H9 (cell line): ENCODE data around the gene ASTN1. TPM values are rescaled to one million over a fixed set of nuclear protein-coding genes. Genes with fewer than 3 reads are reported as not detected.

Experiments
- DNase-seq: peaks from one replicate; pipeline ENCODE4 v3.0.0-alpha.2; 2017
- H2AFZ ChIP-seq: one replicate; pipeline ENCODE4 v1.6.1; 2013; ENCODE audit warnings: mild to moderate bottlenecking, low read length, control low read depth, moderate library complexity
- H2AK5ac ChIP-seq: 2 replicates; pipeline ENCODE4 v1.6.1; 2013; ENCODE audit warnings: low read length, control low read depth, mixed read lengths; ENCODE audit not compliant: insufficient read length
- H2BK120ac ChIP-seq: one replicate; pipeline ENCODE4 v1.6.1; 2013; ENCODE audit warnings: low read depth, mild to moderate bottlenecking, low read length, control low read depth, inconsistent platforms; ENCODE audit not compliant: poor library complexity, severe bottlenecking
- H2BK12ac ChIP-seq: 2 replicates; pipeline ENCODE4 v1.6.1; 2013; ENCODE audit warnings: low read length, control low read depth, mixed read lengths, low read depth; ENCODE audit not compliant: insufficient read length
- H2BK15ac ChIP-seq: 2 replicates; pipeline ENCODE4 v1.6.1; 2013; ENCODE audit warnings: low read depth, low read length, control low read depth
- H2BK20ac ChIP-seq: one replicate; pipeline ENCODE4 v1.6.1; 2013; ENCODE audit warnings: low read depth, mild to moderate bottlenecking, low read length, control low read depth, inconsistent platforms; ENCODE audit not compliant: poor library complexity, severe bottlenecking
- H2BK5ac ChIP-seq: 2 replicates; pipeline ENCODE4 v1.6.1; 2013; ENCODE audit warnings: low read length, control low read depth, mixed read lengths; ENCODE audit not compliant: insufficient read length
- H3K14ac ChIP-seq: 2 replicates; pipeline ENCODE4 v1.6.1; 2013; ENCODE audit warnings: low read length, control low read depth; ENCODE audit not compliant: insufficient read depth
- H3K18ac ChIP-seq: 2 replicates; pipeline ENCODE4 v1.6.1; 2013; ENCODE audit warnings: low read depth, mild to moderate bottlenecking, mixed read lengths, low read length, control low read depth; ENCODE audit not compliant: insufficient read length
- H3K23ac ChIP-seq: 2 replicates; pipeline ENCODE4 v1.6.1; 2013; ENCODE audit warnings: low read length, control low read depth, mixed read lengths, low read depth; ENCODE audit not compliant: insufficient read length
- H3K23me2 ChIP-seq: 2 replicates; pipeline ENCODE4 v1.6.1; 2013; ENCODE audit warnings: low read depth, mild to moderate bottlenecking, mixed read lengths, low read length, control low read depth; ENCODE audit not compliant: insufficient read length, poor library complexity, severe bottlenecking
- H3K27ac ChIP-seq: 2 replicates; pipeline ENCODE4 v1.5.1; 2013; ENCODE audit warnings: low read length, control low read depth, mixed read lengths, low read depth; ENCODE audit not compliant: insufficient read length
- H3K27me3 ChIP-seq: 2 replicates; pipeline ENCODE4 v1.6.1; 2013; ENCODE audit warnings: low read length, control low read depth, inconsistent platforms; ENCODE audit not compliant: insufficient read depth
- H3K4ac ChIP-seq: 2 replicates; pipeline ENCODE4 v1.6.1; 2013; ENCODE audit warnings: low read depth, mild to moderate bottlenecking, control low read depth, inconsistent platforms, low read length, moderate library complexity
- H3K4me1 ChIP-seq: 2 replicates; pipeline ENCODE4 v1.6.1; 2013; ENCODE audit warnings: low read length, control low read depth, inconsistent platforms; ENCODE audit not compliant: insufficient read depth
- H3K4me2 ChIP-seq: 2 replicates; pipeline ENCODE4 v1.6.1; 2013; ENCODE audit warnings: low read length, control low read depth, mixed read lengths; ENCODE audit not compliant: insufficient read length, insufficient read depth
- H3K56ac ChIP-seq: 2 replicates; pipeline ENCODE4 v1.6.1; 2013; ENCODE audit warnings: low read depth, mild to moderate bottlenecking, mixed read lengths, low read length, control low read depth; ENCODE audit not compliant: insufficient read length
- H3K79me1 ChIP-seq: 2 replicates; pipeline ENCODE4 v1.6.1; 2013; ENCODE audit warnings: low read depth, mild to moderate bottlenecking, moderate library complexity, low read length, control low read depth, inconsistent platforms; ENCODE audit not compliant: insufficient read depth, poor library complexity, severe bottlenecking
- H3K79me2 ChIP-seq: 2 replicates; pipeline ENCODE4 v1.6.1; 2013; ENCODE audit warnings: low read length, control low read depth, inconsistent platforms; ENCODE audit not compliant: insufficient read depth
- H3K9ac ChIP-seq: 2 replicates; pipeline ENCODE4 v1.6.1; 2013; ENCODE audit warnings: low read length, control low read depth, mixed read lengths; ENCODE audit not compliant: insufficient read length; ENCODE audit errors: extremely low read depth
- H3K9me3 ChIP-seq: one replicate; pipeline ENCODE4 v1.6.1; 2013; ENCODE audit warnings: low read depth, low read length, inconsistent platforms; ENCODE audit not compliant: control insufficient read depth
- H3T11ph ChIP-seq: one replicate; pipeline ENCODE4 v1.6.1; 2013; ENCODE audit warnings: mild to moderate bottlenecking, low read length, control low read depth, inconsistent platforms
- H4K20me1 ChIP-seq: one replicate; pipeline ENCODE4 v1.6.1; 2013; ENCODE audit not compliant: control insufficient read depth, insufficient read length, insufficient read depth
- H4K5ac ChIP-seq: 2 replicates; pipeline ENCODE4 v1.6.1; 2013; ENCODE audit warnings: low read depth, mild to moderate bottlenecking, mixed read lengths, low read length, control low read depth; ENCODE audit not compliant: insufficient read length
- H4K8ac ChIP-seq: replicated peaks from 2 replicates; pipeline ENCODE4 v1.6.1; 2013; ENCODE audit warnings: low read length, control low read depth, mixed read lengths, low read depth; ENCODE audit not compliant: insufficient read length
- H4K91ac ChIP-seq: 2 replicates; pipeline ENCODE4 v1.6.1; 2013; ENCODE audit warnings: low read depth, mild to moderate bottlenecking, moderate library complexity, mixed read lengths, low read length, control low read depth; ENCODE audit not compliant: insufficient read length
- H3K27ac Mint-ChIP-seq, 3 experiments: 2 replicates in 2 of 3; 3 replicates in 1 of 3; pipeline ENCODE4 v1.8.0; 2020 to 2021; ENCODE audit warnings: mixed read lengths in 3 of 3, mild to moderate bottlenecking in 1 of 3, moderate library complexity in 1 of 3
- H3K27me3 Mint-ChIP-seq: 2 replicates; pipeline ENCODE4 v1.8.0; 2021; ENCODE audit warnings: low read depth, mild to moderate bottlenecking, moderate library complexity, mixed read lengths
- H3K36me3 Mint-ChIP-seq, 3 experiments: 2 replicates in 2 of 3; 3 replicates in 1 of 3; pipeline ENCODE4 v1.8.0; 2020 to 2021; ENCODE audit warnings: low read depth in 3 of 3, mixed read lengths in 3 of 3; ENCODE audit not compliant: insufficient read depth in 1 of 3
- H3K4me1 Mint-ChIP-seq, 2 experiments: 2 replicates each; pipeline ENCODE4 v1.8.0; 2020; ENCODE audit warnings: mixed read lengths in 2 of 2
- H3K4me3 Mint-ChIP-seq, 2 experiments: 2 replicates in 1 of 2; 3 replicates in 1 of 2; pipeline ENCODE4 v1.8.0; 2020 to 2021; ENCODE audit warnings: mild to moderate bottlenecking in 2 of 2, mixed read lengths in 2 of 2, moderate library complexity in 1 of 2
- H3K9me3 Mint-ChIP-seq, 2 experiments: 2 replicates in 1 of 2; 3 replicates in 1 of 2; pipeline ENCODE4 v1.8.0; 2020; ENCODE audit warnings: mild to moderate bottlenecking in 2 of 2, mixed read lengths in 2 of 2, moderate library complexity in 1 of 2
- CTCF ChIP-seq: fragments of 200-600 bp; sonication (generic); conservative IDR thresholded peaks from 3 replicates; pipeline ENCODE4 v1.8.0; 2021; ENCODE audit warnings: antibody characterized with exemption, mild to moderate bottlenecking
- WGBS: extraction: QIAGEN DNeasy Blood & Tissue Kit; methylation state at CpG from one replicate; pipeline ENCODE4 v1.1.7; 2013; ENCODE audit warnings: missing lambda C conversion rate, low lambda C conversion rate, mixed read lengths; ENCODE audit not compliant: insufficient read length; ENCODE audit errors: extremely low coverage; 5-methylcytosine and 5-hydroxymethylcytosine counted together
- total RNA-seq: library from RNA; stranded (reverse); gene quantifications from 2 replicates; pipeline ENCODE4 v1.2.1, GENCODE V29; 2021

ASTN1 gene
- total RNA-seq, 1 experiment from 2014 or later, result 0.98 TPM

GRCh38 chr1:176849281-176849680 is 315.2 kb downstream of the ASTN1 start:
- H2BK15ac ChIP-seq, result no peak overlapping the region
- Mint-ChIP-seq H3K27me3 (no peaks in the 10 kb centered on the region; the same call in 1 of the 2 replicates), H3K27ac (no peak overlapping the region), H3K4me1 (peaks cover 4 to 6% of the 10 kb centered on the region in 2 experiments; a peak in 3 of 4 replicates), H3K4me3 (no peak overlapping the region), H3K9me3 (no peaks in the 10 kb centered on the region), H3K36me3 (no peaks in the 10 kb centered on the region; a peak in 1 of 7 replicates)
- no peak overlapping the region for H2AFZ ChIP-seq
- H4K91ac ChIP-seq, result no peak overlapping the region
- no peaks in the 10 kb centered on the region for H4K20me1 ChIP-seq
- H3K4me2 ChIP-seq, result no peak overlapping the region
- peaks cover 3% of the 10 kb centered on the region; the same call in 1 of the 2 replicates for H3K4me1 ChIP-seq
- H3K9me3 ChIP-seq, result no peaks in the 10 kb centered on the region
- H2AK5ac ChIP-seq, result no peak overlapping the region
- no peak overlapping the region for H3T11ph ChIP-seq
- H3K27ac ChIP-seq, result no peak overlapping the region
- H3K18ac ChIP-seq, result no peak overlapping the region
- H2BK12ac ChIP-seq, result no peak overlapping the region
- H4K5ac ChIP-seq, result no peak overlapping the region
- TF ChIP-seq CTCF, result no peak
- H3K23ac ChIP-seq, result no peak overlapping the region
- WGBS, result no CpG with 5 or more reads among the region's 3 CpGs
- DNase-seq, result no peak
- no peak overlapping the region for H2BK120ac ChIP-seq
- H2BK5ac ChIP-seq, result no peak overlapping the region
- no peaks in the 10 kb centered on the region for H3K23me2 ChIP-seq
- H3K27me3 ChIP-seq, result no peaks in the 10 kb centered on the region
- H3K79me2 ChIP-seq, result no peaks in the 10 kb centered on the region
- no peak overlapping the region for H3K9ac ChIP-seq
- H4K8ac ChIP-seq, result no peak overlapping the region
- H3K4ac ChIP-seq, result no peak overlapping the region
- H3K79me1 ChIP-seq, result no peaks in the 10 kb centered on the region
- H3K56ac ChIP-seq, result no peak overlapping the region
- no peak overlapping the region for H3K14ac ChIP-seq
- no peak overlapping the region for H2BK20ac ChIP-seq
